ENCODE results near the gene DHRS1.
A peak's percentile ranks its signal among the peaks of the same experiment; 100 is the strongest.

Gene DHRS1

GRCh38 chr14:24308342-24309124 is 9.0 kb upstream of the DHRS1 start:
- no peak for DNase-seq

GRCh38 chr14:24307575-24308341 is 8.2 kb upstream of the DHRS1 start, which contains the start of gene CIDEB:
CIDEB (minus strand) TSS chr14:24307977; CDS start chr14:24307858, 119 bp downstream.
- DNase-seq = peak; percentile 68 to 70

GRCh38 chr14:24307156-24307574 is 7.6 kb upstream of the DHRS1 start:
- no peak for DNase-seq

- DNase-seq = no peak
Measured at GRCh38 chr14:24304019-24304387, 4.4 kb upstream of the DHRS1 start.

- no peak for DNase-seq
Measured at GRCh38 chr14:24300326-24300980, 873 bp upstream of the DHRS1 start.

- DNase-seq = no peak
Measured at GRCh38 chr14:24298892-24299254, 707 bp downstream of the DHRS1 start.

- no peak for DNase-seq
Measured at GRCh38 chr14:24297190-24297964, 2.2 kb downstream of the DHRS1 start.

- peak; percentile 74 to 79 for DNase-seq
Measured at GRCh38 chr14:24296341-24297157, 3.0 kb downstream of the DHRS1 start.

GRCh38 chr14:24293525-24293924 is 6.1 kb downstream of the DHRS1 start:
- DNase-seq = no peak

- no peak for DNase-seq
Measured at GRCh38 chr14:24292118-24292807, 7.3 kb downstream of the DHRS1 start.

GRCh38 chr14:24291446-24292117 is 8.0 kb downstream of the DHRS1 start:
- DNase-seq = no peak

- no peak for DNase-seq
Measured at GRCh38 chr14:24290746-24291145, 8.8 kb downstream of the DHRS1 start.

- DNase-seq = peak; percentile 61 to 69
Measured at GRCh38 chr14:24289649-24290280, 9.8 kb downstream of the DHRS1 start.

- DNase-seq = no peak
Measured at GRCh38 chr14:24286996-24287395, 12.6 kb downstream of the DHRS1 start.

- no peak for DNase-seq
Measured at GRCh38 chr14:24285351-24285750, 14.2 kb downstream of the DHRS1 start.

- no peak for DNase-seq
Measured at GRCh38 chr14:24284501-24285035, 15.0 kb downstream of the DHRS1 start.

GRCh38 chr14:24283796-24284460 is 15.7 kb downstream of the DHRS1 start:
- no peak for DNase-seq

GRCh38 chr14:24282736-24283135 is 16.8 kb downstream of the DHRS1 start:
- DNase-seq = no peak

- DNase-seq = no peak
Measured at GRCh38 chr14:24281636-24282035, 17.9 kb downstream of the DHRS1 start.
